ENCODE results near the gene SIGLEC7.

DNA sequence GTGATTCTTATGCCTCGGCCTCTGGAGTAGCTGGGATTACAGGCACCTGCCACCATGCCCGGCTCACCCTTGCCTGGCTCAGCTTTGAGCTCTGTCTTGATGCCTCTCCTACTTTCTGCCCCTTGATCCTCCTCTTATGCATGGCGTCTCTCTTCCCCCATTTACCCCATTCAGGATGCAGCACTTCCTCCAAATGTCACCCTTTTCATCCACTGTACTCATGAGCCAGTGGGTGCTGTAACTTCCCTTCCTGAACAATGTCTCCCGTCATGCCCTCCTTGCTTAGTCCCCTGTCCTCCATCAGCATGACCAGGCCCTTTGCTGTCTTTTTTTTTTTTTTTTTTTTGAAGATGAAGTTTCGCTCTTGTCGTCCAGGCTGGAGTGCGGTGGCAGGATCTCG is 20.8 kb upstream of the SIGLEC7 start:
- TF ChIP-seq, protein P1, sequence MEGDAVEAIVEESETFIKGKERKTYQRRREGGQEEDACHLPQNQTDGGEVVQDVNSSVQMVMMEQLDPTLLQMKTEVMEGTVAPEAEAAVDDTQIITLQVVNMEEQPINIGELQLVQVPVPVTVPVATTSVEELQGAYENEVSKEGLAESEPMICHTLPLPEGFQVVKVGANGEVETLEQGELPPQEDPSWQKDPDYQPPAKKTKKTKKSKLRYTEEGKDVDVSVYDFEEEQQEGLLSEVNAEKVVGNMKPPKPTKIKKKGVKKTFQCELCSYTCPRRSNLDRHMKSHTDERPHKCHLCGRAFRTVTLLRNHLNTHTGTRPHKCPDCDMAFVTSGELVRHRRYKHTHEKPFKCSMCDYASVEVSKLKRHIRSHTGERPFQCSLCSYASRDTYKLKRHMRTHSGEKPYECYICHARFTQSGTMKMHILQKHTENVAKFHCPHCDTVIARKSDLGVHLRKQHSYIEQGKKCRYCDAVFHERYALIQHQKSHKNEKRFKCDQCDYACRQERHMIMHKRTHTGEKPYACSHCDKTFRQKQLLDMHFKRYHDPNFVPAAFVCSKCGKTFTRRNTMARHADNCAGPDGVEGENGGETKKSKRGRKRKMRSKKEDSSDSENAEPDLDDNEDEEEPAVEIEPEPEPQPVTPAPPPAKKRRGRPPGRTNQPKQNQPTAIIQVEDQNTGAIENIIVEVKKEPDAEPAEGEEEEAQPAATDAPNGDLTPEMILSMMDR (conservative IDR thresholded peaks at IDR 0.05; ENCODE audit: low read depth, low read length): no peak
- TF ChIP-seq EZH2 (IDR thresholded peaks at IDR 0.05; ENCODE audit: low read length, unreplicated experiment): no peak

All from PC-3 (cell line).